Measurements from ENCODE around the gene SRGAP1. TPM values are rescaled to one million over a fixed set of nuclear protein-coding genes. Genes with fewer than 3 reads are reported as not detected.
"Not testable (repeated sequence)": the region's sequence is repeated elsewhere in the genome, so short reads cannot be mapped to it uniquely, and the experiment has no call there.

SRGAP1 gene
- total RNA-seq, 4 donors from 2014 or later: 7.2 to 22.9 (median 11.5) TPM

DNA sequence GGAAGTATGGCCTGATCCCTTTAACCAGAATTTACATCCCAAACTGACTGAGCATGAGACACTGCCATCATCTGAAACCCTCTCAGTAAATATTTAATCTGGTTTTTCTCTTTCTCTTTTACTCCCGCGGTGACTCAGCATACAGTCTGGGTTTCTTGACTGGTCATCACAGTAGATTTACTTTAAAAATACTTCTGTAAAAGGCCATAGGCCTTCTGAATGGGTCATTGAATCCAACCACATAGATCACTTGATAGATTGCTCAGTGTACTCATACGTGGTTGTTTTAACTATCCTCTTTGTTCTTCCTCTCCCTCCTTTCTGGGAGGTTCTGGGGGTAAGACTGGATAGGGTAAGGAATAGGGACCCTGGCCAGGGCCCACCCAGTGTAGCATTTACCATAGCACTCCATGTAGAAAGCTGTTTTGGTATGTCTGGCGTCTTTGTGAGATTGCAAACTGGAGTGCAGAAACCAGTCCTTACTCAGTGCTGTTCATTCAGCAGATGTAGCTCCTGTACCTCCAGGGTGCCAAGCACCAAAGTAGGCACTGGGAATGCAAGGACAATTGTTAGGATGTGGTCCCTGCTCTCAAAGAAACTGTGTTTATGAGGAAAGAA lies 165.7 kb downstream of the SRGAP1 start:
- no peak overlapping the region for H3K4me3 ChIP-seq
- no peaks in the 10 kb centered on the region for H3K9me3 ChIP-seq
- peak overlapping the region in 1 of 4 donors; percentile 55 for H3K27ac ChIP-seq
- ATAC-seq: peak; percentile 56
- H3K36me3 ChIP-seq: no peaks in the 10 kb centered on the region
- WGBS, 2 donors (ENCODE audit: low coverage in 1 of 2): 51 to 61% methylated on average over 4 of the region's 4 CpGs
- H3K4me1 ChIP-seq: peaks cover 0 to 7% (median 0%) of the 10 kb centered on the region in 3 donors
- no peaks in the 10 kb centered on the region for H3K27me3 ChIP-seq
- TF ChIP-seq EP300 (IDR thresholded peaks at IDR 0.05) (no peak), POLR2AphosphoS5 (IDR thresholded peaks at IDR 0.05) (peak; percentile 41), POLR2A (IDR thresholded peaks at IDR 0.05) (no peak)
- TF ChIP-seq, protein P1, sequence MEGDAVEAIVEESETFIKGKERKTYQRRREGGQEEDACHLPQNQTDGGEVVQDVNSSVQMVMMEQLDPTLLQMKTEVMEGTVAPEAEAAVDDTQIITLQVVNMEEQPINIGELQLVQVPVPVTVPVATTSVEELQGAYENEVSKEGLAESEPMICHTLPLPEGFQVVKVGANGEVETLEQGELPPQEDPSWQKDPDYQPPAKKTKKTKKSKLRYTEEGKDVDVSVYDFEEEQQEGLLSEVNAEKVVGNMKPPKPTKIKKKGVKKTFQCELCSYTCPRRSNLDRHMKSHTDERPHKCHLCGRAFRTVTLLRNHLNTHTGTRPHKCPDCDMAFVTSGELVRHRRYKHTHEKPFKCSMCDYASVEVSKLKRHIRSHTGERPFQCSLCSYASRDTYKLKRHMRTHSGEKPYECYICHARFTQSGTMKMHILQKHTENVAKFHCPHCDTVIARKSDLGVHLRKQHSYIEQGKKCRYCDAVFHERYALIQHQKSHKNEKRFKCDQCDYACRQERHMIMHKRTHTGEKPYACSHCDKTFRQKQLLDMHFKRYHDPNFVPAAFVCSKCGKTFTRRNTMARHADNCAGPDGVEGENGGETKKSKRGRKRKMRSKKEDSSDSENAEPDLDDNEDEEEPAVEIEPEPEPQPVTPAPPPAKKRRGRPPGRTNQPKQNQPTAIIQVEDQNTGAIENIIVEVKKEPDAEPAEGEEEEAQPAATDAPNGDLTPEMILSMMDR (IDR thresholded peaks at IDR 0.05): no peak

DNA sequence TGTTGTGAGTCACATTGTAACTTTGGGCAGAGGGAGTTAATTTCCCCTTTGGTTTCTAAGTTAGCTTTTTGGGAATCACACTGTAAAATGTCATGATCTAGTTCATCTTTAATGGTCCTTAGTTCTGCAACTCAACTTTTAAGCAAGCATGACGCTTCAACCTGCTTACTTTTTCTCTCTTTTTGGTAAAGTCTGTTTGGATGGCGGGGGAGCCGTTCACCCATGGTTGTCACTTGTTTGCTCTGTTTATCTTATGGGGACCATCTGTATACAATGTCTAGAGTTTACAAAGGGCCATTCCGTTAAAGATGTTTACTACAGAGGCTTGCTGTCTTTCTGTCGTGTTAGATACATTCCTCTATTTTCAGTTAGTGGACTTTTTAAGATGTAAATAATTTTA lies 172.0 kb downstream of the SRGAP1 start:
- no peak for TF ChIP-seq POLR2AphosphoS5 (IDR thresholded peaks at IDR 0.05)
- TF ChIP-seq EP300 (IDR thresholded peaks at IDR 0.05): no peak
- no peak for TF ChIP-seq POLR2A (IDR thresholded peaks at IDR 0.05)
- TF ChIP-seq, protein P1 (IDR thresholded peaks at IDR 0.05): no peak
- Histone ChIP-seq H3K9me3 (no peaks in the 10 kb centered on the region), H3K4me3 (no peak overlapping the region), H3K27ac (no peak overlapping the region), H3K4me1 (no peaks in the 10 kb centered on the region), H3K27me3 (no peaks in the 10 kb centered on the region), H3K36me3 (peaks cover 0 to 10% of the 10 kb centered on the region in 2 donors)
- no peak for ATAC-seq
- 82 to 90% methylated on average over 5 of the region's 5 CpGs for WGBS, 2 donors (ENCODE audit: low coverage in 1 of 2)

DNA sequence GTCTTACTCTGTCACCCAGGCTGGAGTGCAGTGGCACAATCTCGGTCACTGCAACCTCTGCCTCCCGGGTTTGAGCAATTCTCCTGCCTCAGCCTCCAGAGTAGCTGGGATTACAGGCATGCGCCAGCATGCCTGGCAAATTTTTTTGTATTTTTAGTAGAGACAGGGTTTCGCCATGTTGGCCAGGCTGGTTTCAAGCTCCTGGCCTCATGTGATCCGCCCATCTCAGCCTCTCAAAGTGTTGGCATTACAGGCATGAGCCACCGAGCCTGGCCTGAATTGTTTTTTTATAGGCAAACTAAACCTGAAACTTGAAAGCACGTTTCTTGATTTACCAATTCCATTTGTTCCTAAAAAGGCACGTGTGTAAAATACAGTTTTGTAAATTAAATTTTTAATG lies 173.6 kb downstream of the SRGAP1 start:
- not testable (repeated sequence) for ATAC-seq, H3K27ac ChIP-seq, H3K9me3 ChIP-seq, H3K4me3 ChIP-seq, H3K36me3 ChIP-seq, H3K4me1 ChIP-seq, H3K27me3 ChIP-seq
- WGBS, 2 donors (ENCODE audit: low coverage in 1 of 2): 93 to 94% methylated on average over 6 to 8 of the region's 8 CpGs

DNA sequence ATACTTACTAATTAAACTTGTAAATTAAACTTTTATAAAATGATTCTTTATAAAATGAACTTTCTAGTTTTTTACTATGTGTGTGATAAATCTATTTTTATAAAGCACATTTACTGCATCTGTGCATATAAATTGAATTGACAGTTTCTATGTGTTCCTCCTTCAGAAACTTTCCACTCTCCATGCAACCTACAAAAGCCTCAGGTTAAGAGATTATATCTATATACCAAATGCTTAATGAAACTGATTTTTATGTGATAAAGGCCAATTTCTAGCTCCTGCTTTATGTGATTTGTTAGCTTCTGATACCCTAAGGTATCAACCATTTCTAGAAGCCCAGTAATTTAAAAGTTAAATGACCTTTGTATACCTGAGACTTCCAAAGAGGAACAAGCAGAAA lies 174.0 kb downstream of the SRGAP1 start:
- Histone ChIP-seq H3K4me3 (no peak overlapping the region), H3K4me1 (no peaks in the 10 kb centered on the region), H3K9me3 (no peaks in the 10 kb centered on the region), H3K27me3 (no peaks in the 10 kb centered on the region), H3K36me3 (peaks cover 0 to 10% of the 10 kb centered on the region in 2 donors), H3K27ac (no peak overlapping the region)
- ATAC-seq: no peak
- TF ChIP-seq POLR2A (IDR thresholded peaks at IDR 0.05) (no peak), POLR2AphosphoS5 (IDR thresholded peaks at IDR 0.05) (no peak), EP300 (IDR thresholded peaks at IDR 0.05) (no peak)
- TF ChIP-seq, protein P1 (IDR thresholded peaks at IDR 0.05): no peak

DNA sequence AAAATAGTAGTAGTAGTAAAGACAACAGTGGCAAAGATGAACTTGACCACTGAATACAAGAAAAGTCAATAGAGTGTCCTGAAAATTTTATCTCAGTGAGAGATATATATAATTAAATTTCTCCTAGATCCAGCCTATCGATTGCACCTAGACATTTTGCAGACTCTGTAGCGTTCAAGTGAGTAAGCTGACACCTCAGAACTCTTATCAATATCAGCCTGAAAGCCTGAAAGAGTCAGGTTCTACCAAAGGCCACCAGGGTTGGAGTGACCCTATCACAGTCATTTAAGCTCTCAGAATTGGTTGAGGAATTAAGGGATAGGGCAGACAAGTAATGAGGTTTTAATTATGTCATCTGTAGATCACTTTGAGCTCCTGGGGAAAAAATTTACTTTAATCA lies 174.6 kb downstream of the SRGAP1 start:
- ATAC-seq: no peak
- H3K4me1 ChIP-seq: no peaks in the 10 kb centered on the region
- 94 to 96% methylated on average over 2 of the region's 2 CpGs for WGBS, 2 donors (ENCODE audit: low coverage in 1 of 2)
- TF ChIP-seq POLR2A (IDR thresholded peaks at IDR 0.05) (no peak), POLR2AphosphoS5 (IDR thresholded peaks at IDR 0.05) (no peak), EP300 (IDR thresholded peaks at IDR 0.05) (no peak)
- TF ChIP-seq, protein P1 (IDR thresholded peaks at IDR 0.05): no peak
- peaks cover 0 to 10% of the 10 kb centered on the region in 2 donors for H3K36me3 ChIP-seq
- no peak overlapping the region for H3K27ac ChIP-seq
- no peak overlapping the region for H3K4me3 ChIP-seq
- no peaks in the 10 kb centered on the region for H3K9me3 ChIP-seq
- H3K27me3 ChIP-seq: no peaks in the 10 kb centered on the region

Measured in gastroesophageal sphincter (tissue), 4 donors.